ENCODE results near the gene ANKRD13A.

The ANKRD13A gene

DNA sequence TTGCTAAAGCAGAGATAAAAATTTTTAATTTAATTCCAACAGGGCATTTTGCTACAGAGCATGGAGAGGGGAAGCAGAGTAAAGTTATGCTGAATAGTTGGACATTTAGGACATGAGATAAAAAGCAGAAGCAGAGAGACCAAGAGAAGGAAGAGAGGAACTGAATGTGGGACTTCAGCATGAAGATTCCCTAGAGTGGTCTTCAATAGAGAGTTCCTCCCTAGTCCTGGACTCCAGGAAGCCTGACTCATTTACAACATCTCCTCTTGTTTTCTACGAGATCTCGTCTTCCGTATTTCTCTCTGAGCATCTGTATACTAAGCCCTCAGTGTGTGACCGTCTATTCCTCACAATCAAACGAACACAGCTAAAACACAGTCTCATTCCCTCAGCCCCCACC lies 89.7 kb downstream of the ANKRD13A start:
- DNase-seq = no peak
